HCT116 (cell line): ENCODE measurements around the gene NPFF. TPM values are rescaled to one million over a fixed set of nuclear protein-coding genes. Genes with fewer than 3 reads are reported as not detected.

Experiments used
- ATAC-seq: fragments of 200-7000 bp; cut with Tn5 transposase; 2 replicates; pipeline ENCODE4 v1.9.1; 2020; ENCODE audit warnings: mild to moderate bottlenecking, moderate library complexity
- BruUV-seq: library from RNA; stranded (reverse); fragments of 400-500 nt; replicated peaks from 2 replicates; lab custom pipeline; 2021; lab: Mats Ljungman, UMichigan
- CTCF ChIA-PET: fragments of 300-600 bp; sonication (Branson Sonifier 250); formaldehyde crosslinking; loops from one replicate; lab custom pipeline; 2021; ENCODE audit warnings: antibody characterized with exemption; lab: Charles Lee
- POLR2A ChIA-PET: fragments of 300-600, 350-600 bp; sonication (Branson Sonifier 250); formaldehyde crosslinking; loops from one replicate; lab custom pipeline; 2021; ENCODE audit warnings: antibody characterized with exemption; lab: Charles Lee
- RAD21 ChIA-PET, 2 experiments: fragments of 300-600 bp; sonication (Branson Sonifier 250); formaldehyde crosslinking; loops; one replicate each; lab custom pipeline; 2023; ENCODE audit warnings: low total read pairs in 2 of 2; ENCODE audit not compliant: uncharacterized antibody in 2 of 2, unreplicated experiment in 2 of 2, low non-redundant PET in 1 of 2; lab: Charles Lee
- DNase-seq: peaks from one replicate; pipeline ENCODE4 v3.0.0-alpha.2; 2010; ENCODE audit warnings: low read depth, low spot score
- H2AFZ ChIP-seq: fragments of 200-600 bp; shearing (Covaris generic), sonication (generic); 2 replicates; pipeline ENCODE4 v1.6.1; 2017; ENCODE audit warnings: low read depth, mixed run types, mixed read lengths, antibody characterized with exemption, low read length; ENCODE audit not compliant: poor library complexity, severe bottlenecking
- H3K27ac ChIP-seq: 2 replicates; pipeline ENCODE4 v1.5.1; 2012; ENCODE audit warnings: low read depth, low read length
- H3K27me3 ChIP-seq: fragments of 200-600 bp; sonication (generic); 2 replicates; pipeline ENCODE4 v1.6.1; 2016; ENCODE audit warnings: mixed run types, low read length, mixed read lengths; ENCODE audit not compliant: insufficient read depth
- H3K36me3 ChIP-seq, 2 experiments: fragments of 200-500 bp in 1 of 2; fragments of 200-600 bp in 1 of 2; sonication (Bioruptor generic) in 1 of 2; sonication (generic) in 1 of 2; 2 replicates each; pipeline versions ENCODE4 v1.5.1 to v1.6.1; 2014 to 2016; ENCODE audit warnings: low read length in 2 of 2, inconsistent platforms in 1 of 2, mixed read lengths in 1 of 2, mixed run types in 1 of 2; ENCODE audit not compliant: insufficient read depth in 2 of 2, control insufficient read depth in 1 of 2
- H3K4me1 ChIP-seq, 2 experiments: fragments of 200-600 bp in 1 of 2; sonication (generic) in 1 of 2; 2 replicates each; pipeline versions ENCODE4 v1.5.1 to v1.6.1; 2012 to 2017; ENCODE audit warnings: low read length in 2 of 2, inconsistent platforms in 1 of 2, mild to moderate bottlenecking in 1 of 2, mixed read lengths in 1 of 2, mixed run types in 1 of 2, moderate library complexity in 1 of 2; ENCODE audit not compliant: insufficient read depth in 2 of 2, control insufficient read depth in 1 of 2
- H3K4me2 ChIP-seq: fragments of 200-600 bp; sonication (generic); 2 replicates; pipeline ENCODE4 v1.6.1; 2017; ENCODE audit warnings: mixed run types, low read length, mixed read lengths
- H3K4me3 ChIP-seq, 2 experiments: fragments of 200-600 bp in 1 of 2; sonication (generic) in 1 of 2; replicated peaks in 1 of 2; 2 replicates each; pipeline ENCODE4 v1.5.1; 2011 to 2016; ENCODE audit warnings: low read length in 2 of 2, control low read depth in 1 of 2, low read depth in 1 of 2, mild to moderate bottlenecking in 1 of 2, mixed read lengths in 1 of 2, mixed run types in 1 of 2
- H3K79me2 ChIP-seq: fragments of 200-600 bp; sonication (generic); 2 replicates; pipeline ENCODE4 v1.6.1; 2017; ENCODE audit warnings: mild to moderate bottlenecking, mixed run types, low read length, moderate library complexity, mixed read lengths; ENCODE audit not compliant: insufficient read depth
- H3K9ac ChIP-seq: fragments of 200-600 bp; sonication (generic); 2 replicates; pipeline ENCODE4 v1.6.1; 2016; ENCODE audit warnings: low read length, mixed read lengths
- H3K9me2 ChIP-seq: fragments of 200-600 bp; sonication (generic), shearing (Covaris generic); 2 replicates; pipeline ENCODE4 v1.6.1; 2017; ENCODE audit warnings: mixed run types, mild to moderate bottlenecking, moderate library complexity; ENCODE audit not compliant: insufficient read depth
- H3K9me3 ChIP-seq, 2 experiments: fragments of 200-500 bp in 1 of 2; fragments of 200-600 bp in 1 of 2; sonication (Bioruptor generic) in 1 of 2; sonication (generic) in 1 of 2; 2 replicates each; pipeline ENCODE4 v1.6.1; 2014 to 2017; ENCODE audit warnings: low read length in 2 of 2, mixed read lengths in 2 of 2, inconsistent platforms in 1 of 2, low read depth in 1 of 2, mild to moderate bottlenecking in 1 of 2, mixed run types in 1 of 2, moderate library complexity in 1 of 2; ENCODE audit not compliant: control insufficient read depth in 1 of 2, insufficient read depth in 1 of 2
- H4K20me1 ChIP-seq: fragments of 200-600 bp; sonication (generic), shearing (Covaris generic); 2 replicates; pipeline ENCODE4 v1.6.1; 2017; ENCODE audit warnings: mixed run types, mild to moderate bottlenecking, moderate library complexity; ENCODE audit not compliant: insufficient read depth
- ATF3 ChIP-seq: IDR thresholded peaks from 2 replicates; pipeline ENCODE4 v1.6.1; 2012
- CBX3 ChIP-seq: IDR thresholded peaks from 2 replicates; pipeline ENCODE4 v1.6.1; 2012; ENCODE audit warnings: low read depth
- CTCF ChIP-seq, 3 experiments: fragments of 200-600 bp in 1 of 3; sonication (generic) in 1 of 3; IDR thresholded peaks in 2 of 3; conservative IDR thresholded peaks in 1 of 3; 2 replicates each; pipeline ENCODE4 v1.5.1; 2012 to 2017; ENCODE audit warnings: low read depth in 2 of 3, low read length in 2 of 3, antibody characterized with exemption in 1 of 3, borderline replicate concordance in 1 of 3, control low read depth in 1 of 3, mild to moderate bottlenecking in 1 of 3, mixed read lengths in 1 of 3, mixed run types in 1 of 3, moderate library complexity in 1 of 3; ENCODE audit not compliant: insufficient read depth in 1 of 3
- EZH2phosphoT487 ChIP-seq: fragments of 200-600 bp; IDR thresholded peaks from 2 replicates; pipeline ENCODE4 v1.6.1; 2018; ENCODE audit warnings: antibody characterized with exemption, borderline replicate concordance
- SIN3A ChIP-seq: IDR thresholded peaks from 2 replicates; pipeline ENCODE4 v1.6.1; 2012; ENCODE audit warnings: low read depth
- ZBTB33 ChIP-seq: IDR thresholded peaks from 2 replicates; pipeline ENCODE4 v1.6.1; 2011; ENCODE audit warnings: mild to moderate bottlenecking, low read length, moderate library complexity; ENCODE audit not compliant: insufficient replicate concordance; ENCODE audit errors: extremely low read depth
- ZNF274 ChIP-seq: fragments of 200-500 bp; sonication (Bioruptor generic); IDR thresholded peaks from 2 replicates; pipeline ENCODE4 v1.6.1; 2014; ENCODE audit warnings: mild to moderate bottlenecking, low read depth, low read length, inconsistent platforms
- intact Hi-C: fragments of 100-400 bp; cut with micrococcal nuclease; formaldehyde crosslinking; loops from 2 replicates; pipeline ENCODE4 v1.10.0; 2022
- total RNA-seq: library from RNA; stranded (reverse); gene quantifications from one replicate; pipeline ENCODE4 v1.2.1, GENCODE V29; 2021; ENCODE audit not compliant: unreplicated experiment

NPFF gene
- total RNA-seq, 1 experiment from 2014 or later: not detected

- 0 out of 2 replicates have a peak overlapping the region, but pooled peaks have one; percentile 21 for H3K9ac ChIP-seq
- H3K79me2 ChIP-seq: peaks cover 37% of the 10 kb centered on the region
- no peaks in the 10 kb centered on the region for H3K9me2 ChIP-seq
- 0 out of 2 replicates have a peak overlapping the region, but pooled peaks have one; percentile 2 for H3K27ac ChIP-seq
- no peak overlapping the region for H3K4me3 ChIP-seq
- H3K36me3 ChIP-seq: peaks cover 49 to 64% of the 10 kb centered on the region in 2 experiments
- ATAC-seq: peak; percentile 58
- H3K27me3 ChIP-seq: no peaks in the 10 kb centered on the region
- H3K9me3 ChIP-seq: no peaks in the 10 kb centered on the region
- no TSS peak for BruUV-seq
- ChIA-PET RAD21 (interaction anchor here in 1 of 2 experiments (0.7 kb wide), 1 partner anchor 129 kb away, joined by 7 read pairs; no protein-coding TSS in a partner anchor), CTCF (interaction anchor here (1.1 to 1.8 kb wide), 5 partner anchors 8 to 137 kb away, joined by 3 to 8 read pairs (median 3); no protein-coding TSS in a partner anchor), POLR2A (no interaction called here)
- H4K20me1 ChIP-seq: peaks cover 25% of the 10 kb centered on the region; the same call in 1 of the 2 replicates
- DNase-seq: no peak
- H3K4me2 ChIP-seq: no peak overlapping the region
- intact Hi-C loops: no loop called here
- no peak overlapping the region for H2AFZ ChIP-seq
- peaks cover 0 to 36% of the 10 kb centered on the region in 2 experiments; a peak in 2 of 4 replicates for H3K4me1 ChIP-seq
- TF ChIP-seq ZBTB33 (no peak), ZNF274 (no peak), CTCF (IDR thresholded peaks at IDR 0.05 in 2 of 3, conservative IDR thresholded peaks at IDR 0.05 in 1 of 3; ENCODE audit: borderline replicate concordance in 1 of 3, insufficient read depth in 1 of 3, low read depth in 2 of 3, low read length in 2 of 3) (peak in 2 of 3 experiments; percentile 22 to 45; a peak in 3 of 6 replicates), SIN3A (no peak), EZH2phosphoT487 (no peak), CBX3 (no peak), ATF3 (no peak)
- TF ChIP-seq, all 23 proteins: peak for 1
Observed at GRCh38 chr12:53481939-53482586, 25.2 kb downstream of the NPFF start.
